Neural cell (in vitro differentiated cells): ENCODE data around the gene DNAL1.

Experiments used
- CTCF ChIP-seq: fragments of 450-650 bp; IDR thresholded peaks from 2 replicates; pipeline ENCODE4 v1.5.1; 2014; ENCODE audit warnings: antibody characterized with exemption, mild to moderate bottlenecking, moderate library complexity; ENCODE audit not compliant: poor library complexity, severe bottlenecking
- TAF1 ChIP-seq: IDR thresholded peaks from 2 replicates; pipeline ENCODE4 v1.6.1; 2012; ENCODE audit warnings: low read depth

- no peak for TF ChIP-seq CTCF
- no peak for TF ChIP-seq TAF1
Measured at GRCh38 chr14:73739899-73740617, 95.3 kb downstream of the DNAL1 start.
